T47D (cell line): ENCODE measurements around the gene YIPF7.

Experiments
- DNase-seq, 2 experiments: peaks; one replicate each; pipeline versions ENCODE4 v3.0.0 to v3.0.0-alpha.2; 2011 to 2012; ENCODE audit warnings: low read depth in 1 of 2, low spot score in 1 of 2
- JUND ChIP-seq: IDR thresholded peaks from 2 replicates; pipeline ENCODE4 v1.6.1; 2012; ENCODE audit warnings: low read depth
- in situ Hi-C: cut with HindIII; loops from 2 replicates; pipeline ENCODE4 v1.10.0; 2016; ENCODE audit warnings: low sequenced_read_pairs, low pct_unique_long_range_greater_than_20kb

YIPF7 gene

DNA sequence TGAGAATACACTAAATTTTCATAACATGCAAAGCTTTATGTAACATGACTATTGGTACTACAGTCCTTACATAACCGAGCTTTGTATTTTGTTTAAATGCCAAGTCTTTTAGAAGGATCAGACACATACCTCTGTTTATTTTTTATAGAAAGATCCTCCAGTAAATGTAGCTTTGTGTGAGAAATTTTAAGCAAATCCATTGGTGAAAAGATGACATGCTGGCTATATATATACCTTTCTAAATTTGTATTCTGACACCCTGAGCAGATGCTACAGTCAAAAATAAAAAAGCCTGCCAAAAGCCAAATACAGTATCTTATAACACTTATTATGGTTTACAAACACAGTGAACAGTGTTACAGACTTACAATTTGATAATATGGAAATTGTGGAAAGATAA is at the start of gene YIPF7:
TSS of gene YIPF7 (minus strand) at position 201 of the 400 bp plus-strand sequence. CDS start 1,525 bp downstream, outside the sequence.
- TF ChIP-seq JUND: no peak
- in situ Hi-C loops: no loop called here
- no peak for DNase-seq

DNA sequence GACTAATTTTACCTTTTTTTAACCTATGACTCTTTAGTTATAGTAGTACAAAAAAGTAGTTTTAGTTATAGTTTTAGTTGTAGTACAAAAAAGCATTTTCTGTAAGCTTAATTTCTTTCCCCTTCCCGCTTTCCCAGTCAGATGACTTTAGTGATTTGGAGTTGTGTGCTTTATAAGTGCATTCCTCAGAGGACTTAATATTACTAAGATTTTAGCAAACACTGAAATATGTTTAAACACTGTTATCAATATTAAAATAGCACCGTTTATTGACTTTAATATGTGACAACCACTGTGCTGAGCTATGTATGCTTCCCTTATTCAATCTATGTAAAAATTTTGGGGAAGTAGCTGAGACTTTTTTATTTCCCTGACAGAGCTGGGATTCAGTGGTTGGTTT is 49.6 kb upstream of the YIPF7 start:
- no peak for TF ChIP-seq JUND
- no peak for DNase-seq
- in situ Hi-C loops: no loop called here

DNA sequence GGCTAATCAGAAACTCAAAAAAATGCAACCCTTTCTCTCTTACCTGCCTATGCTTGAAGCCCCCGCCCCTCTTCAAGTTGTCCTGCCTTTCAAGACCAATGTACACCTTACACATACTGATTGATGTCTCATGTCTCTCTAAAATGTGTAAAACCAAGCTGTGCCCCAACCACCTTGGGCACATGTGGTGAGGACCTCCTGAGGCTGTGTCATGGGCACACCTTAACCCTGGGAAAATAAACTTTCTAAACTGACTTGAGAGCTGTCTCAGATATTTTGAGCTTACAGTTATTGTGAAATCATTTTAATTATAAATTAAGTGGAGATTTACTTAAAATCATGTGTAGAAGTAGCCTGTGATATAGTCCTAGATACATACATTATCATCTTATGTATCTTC is 49.0 kb upstream of the YIPF7 start:
- TF ChIP-seq JUND: no peak
- no peak for DNase-seq
- in situ Hi-C loops: no loop called here

DNA sequence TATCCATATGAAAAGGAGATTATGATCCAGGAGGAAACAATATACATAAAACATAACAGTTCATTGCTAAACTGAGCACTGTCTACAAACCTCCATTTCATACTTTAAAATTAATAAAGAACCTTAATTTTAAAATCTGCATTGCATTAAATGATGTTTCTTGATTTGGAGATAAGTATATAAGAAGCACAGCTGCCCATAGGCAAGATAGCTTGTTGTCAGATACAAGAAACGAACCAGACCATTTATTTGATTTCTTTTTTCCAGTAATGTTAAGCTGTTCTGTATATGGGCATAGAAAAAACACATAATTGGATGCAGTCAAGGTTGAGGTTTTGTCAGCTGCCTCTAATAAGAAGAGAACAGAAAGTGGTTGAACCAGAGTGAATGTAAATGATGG is 33.2 kb upstream of the YIPF7 start:
- no peak for DNase-seq
- TF ChIP-seq JUND: no peak
- in situ Hi-C loops: no loop called here

DNA sequence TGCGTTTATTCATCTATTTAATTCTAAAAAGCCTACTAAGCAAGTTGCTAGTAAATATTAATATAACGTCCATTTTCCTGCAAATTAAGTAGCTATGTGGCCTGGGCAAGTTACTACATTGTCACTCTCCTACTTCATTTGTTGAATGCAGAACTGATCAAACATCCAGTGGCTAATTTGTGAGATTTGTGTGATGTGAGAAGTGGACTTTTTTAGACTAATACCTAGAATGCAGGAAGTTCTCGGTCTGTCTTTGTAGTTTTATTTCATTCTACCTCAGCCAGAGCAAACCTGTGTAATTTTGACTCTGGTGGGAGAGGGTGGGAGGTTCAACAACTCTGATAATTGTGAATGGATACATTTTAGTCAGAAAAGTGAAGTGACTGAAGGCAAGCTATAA is 27.6 kb upstream of the YIPF7 start:
- peak in 1 of 2 experiments; percentile 1 for DNase-seq
- in situ Hi-C loops: no loop called here
- TF ChIP-seq JUND: no peak

DNA sequence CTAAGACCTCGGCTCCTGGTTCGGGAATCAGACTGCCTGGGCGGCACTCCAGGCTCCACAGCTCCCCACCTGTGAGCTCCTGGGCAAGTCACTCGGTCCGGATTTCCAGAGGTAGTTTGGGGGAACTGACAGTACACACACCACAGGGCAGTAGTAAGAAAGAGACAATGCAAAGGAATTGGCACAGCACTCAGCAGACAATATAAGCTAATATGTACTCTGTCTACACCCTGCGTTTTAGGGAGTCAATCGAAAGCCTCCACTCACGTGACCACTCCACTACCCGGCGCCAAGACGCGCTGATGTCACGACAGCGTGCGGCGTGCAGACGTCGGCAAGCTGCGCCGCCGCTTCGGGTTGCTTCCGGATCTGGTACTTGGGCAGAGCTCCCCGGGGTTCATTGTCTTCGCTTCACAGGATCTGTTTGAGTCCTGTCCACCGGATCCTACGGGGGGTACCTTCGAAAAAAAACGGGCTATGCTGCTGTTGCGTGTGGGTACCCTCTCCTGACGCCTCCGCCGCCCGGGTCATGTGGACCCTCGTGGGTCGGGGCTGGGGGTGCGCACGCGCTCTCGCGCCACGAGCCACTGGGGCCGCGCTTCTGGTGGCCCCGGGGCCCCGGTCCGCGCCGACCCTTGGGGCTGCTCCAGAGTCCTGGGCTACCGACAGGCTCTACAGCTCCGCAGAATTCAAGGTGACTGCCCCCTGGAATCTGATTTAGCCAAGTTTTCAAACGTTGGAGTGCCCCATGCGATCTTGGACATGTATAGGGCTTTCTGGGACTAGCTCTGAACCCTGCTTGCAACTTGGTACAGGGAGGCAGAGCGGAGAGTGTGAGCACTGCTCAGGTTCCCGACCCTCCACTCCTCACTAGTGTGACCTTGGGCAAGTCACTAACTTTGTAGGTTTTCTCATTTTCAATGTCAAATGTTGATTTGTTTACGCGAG is 26.9 kb upstream of the YIPF7 start, which contains the start of gene GUF1:
TSS of gene GUF1 (plus strand) at position 327 of the 948 bp plus-strand sequence. CDS start at position 530, 203 bp downstream.
- peak; percentile 77 to 91 for DNase-seq
- TF ChIP-seq JUND: no peak
- in situ Hi-C loops: no loop called here

DNA sequence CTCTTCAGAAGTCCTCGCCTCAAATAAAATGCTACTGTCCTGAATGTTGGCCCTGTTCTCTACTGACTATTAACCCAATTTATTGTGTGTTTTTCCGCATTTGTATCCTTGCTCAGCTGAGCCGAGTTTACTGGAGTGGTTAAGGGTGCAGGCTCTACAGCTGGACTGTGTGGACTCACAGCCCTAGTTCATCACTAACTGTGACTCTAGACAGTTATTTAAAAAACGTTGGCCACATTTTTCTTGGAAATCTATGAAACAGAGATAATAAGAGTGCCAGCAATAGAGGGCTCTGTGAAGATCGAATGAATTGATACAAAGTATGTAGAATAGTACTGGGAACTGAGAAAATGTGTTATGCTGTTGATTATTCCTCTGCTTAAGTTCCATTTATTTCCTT is 23.9 kb upstream of the YIPF7 start:
- TF ChIP-seq JUND: no peak
- no peak for DNase-seq
- in situ Hi-C loops: no loop called here

DNA sequence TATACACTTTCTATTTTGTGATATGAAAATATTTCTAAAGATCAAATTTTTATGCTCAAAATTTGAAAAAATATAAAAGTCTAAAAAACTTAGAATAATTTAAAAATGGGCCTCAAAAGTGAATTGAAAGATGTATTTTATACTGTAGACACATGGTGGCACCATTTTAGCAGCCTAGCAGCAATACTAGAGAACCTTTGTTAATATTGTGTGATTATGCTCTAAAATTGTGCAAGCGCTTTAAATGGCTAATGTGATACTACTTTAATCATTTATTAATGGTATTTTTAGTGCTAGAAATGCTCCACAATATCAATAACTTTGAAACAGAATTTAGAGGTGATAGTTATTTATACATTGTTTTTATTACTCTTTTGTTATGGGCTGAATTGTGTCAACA is 23.0 kb upstream of the YIPF7 start:
- TF ChIP-seq JUND: no peak
- in situ Hi-C loops: no loop called here
- no peak for DNase-seq

DNA sequence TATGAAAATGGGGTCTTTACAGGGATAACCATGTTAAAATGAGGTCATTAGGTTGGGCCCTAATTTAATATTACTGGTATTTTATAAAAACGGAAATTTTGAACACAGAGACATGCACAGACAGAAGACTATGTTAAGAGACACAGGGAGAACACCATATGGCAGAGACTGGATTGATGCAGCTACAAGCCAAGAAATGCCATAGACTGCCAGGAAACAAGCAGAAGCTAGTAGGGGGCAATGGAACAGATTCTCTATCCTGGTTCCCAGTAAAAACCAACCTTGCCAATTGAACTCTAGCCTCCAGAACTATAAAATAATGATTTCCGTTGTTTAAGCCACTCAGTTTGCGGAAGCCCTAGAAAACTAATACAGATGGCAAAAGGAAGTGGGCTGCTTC is 20.2 kb upstream of the YIPF7 start:
- no peak for TF ChIP-seq JUND
- no peak for DNase-seq
- in situ Hi-C loops: no loop called here

DNA sequence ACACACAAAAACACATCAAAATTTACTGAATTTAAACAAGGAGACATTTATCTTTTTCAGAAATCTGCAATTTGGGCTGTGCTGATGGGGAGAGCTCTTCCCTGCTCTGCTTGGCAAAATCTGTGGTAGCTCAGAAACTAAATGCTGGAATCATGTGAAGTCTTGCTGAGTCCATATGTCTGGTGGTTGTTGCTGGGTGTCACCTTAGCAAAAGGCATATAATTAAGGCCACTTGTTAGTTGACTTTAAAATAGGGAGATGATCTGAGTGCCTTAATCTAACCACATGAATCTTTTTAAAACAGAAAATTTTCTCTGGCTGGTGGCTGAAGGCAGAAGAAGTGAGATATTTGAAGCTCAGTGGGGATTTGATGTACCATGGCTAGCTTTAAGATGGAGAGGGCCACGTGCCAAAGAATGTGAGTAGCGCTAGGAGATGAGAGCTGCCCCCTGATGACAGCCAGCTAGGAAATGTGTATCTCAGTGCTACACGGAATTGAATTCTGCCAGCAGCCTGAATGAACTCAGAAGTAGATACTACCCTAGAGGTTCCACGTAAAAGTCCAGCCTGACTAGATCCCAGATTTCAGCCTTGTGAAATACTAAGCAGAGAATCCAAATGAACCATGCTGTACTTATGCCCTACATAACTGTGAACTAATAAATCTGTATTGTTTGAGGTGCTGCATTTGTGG is 19.2 kb upstream of the YIPF7 start:
- DNase-seq: no peak
- in situ Hi-C loops: no loop called here
- no peak for TF ChIP-seq JUND

DNA sequence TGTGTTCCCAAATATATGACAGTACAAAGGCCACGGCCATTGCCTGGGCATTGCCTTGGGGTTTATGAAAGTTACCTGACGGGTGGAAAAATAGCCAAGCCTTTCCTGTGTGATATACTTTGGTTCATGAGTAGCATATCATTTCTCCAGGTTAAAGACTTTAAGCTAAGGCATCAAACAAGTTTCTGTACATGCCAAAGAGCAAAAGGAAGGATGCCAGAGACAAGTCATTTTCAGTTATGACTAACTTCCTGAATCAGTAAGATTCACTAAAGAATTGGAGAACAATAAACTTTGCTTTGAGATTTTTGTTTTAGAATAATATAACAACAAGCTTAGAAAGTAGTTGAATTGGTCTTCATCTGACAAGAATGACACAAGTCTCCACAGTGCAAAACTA is 17.1 kb upstream of the YIPF7 start:
- in situ Hi-C loops: no loop called here
- TF ChIP-seq JUND: no peak
- no peak for DNase-seq

DNA sequence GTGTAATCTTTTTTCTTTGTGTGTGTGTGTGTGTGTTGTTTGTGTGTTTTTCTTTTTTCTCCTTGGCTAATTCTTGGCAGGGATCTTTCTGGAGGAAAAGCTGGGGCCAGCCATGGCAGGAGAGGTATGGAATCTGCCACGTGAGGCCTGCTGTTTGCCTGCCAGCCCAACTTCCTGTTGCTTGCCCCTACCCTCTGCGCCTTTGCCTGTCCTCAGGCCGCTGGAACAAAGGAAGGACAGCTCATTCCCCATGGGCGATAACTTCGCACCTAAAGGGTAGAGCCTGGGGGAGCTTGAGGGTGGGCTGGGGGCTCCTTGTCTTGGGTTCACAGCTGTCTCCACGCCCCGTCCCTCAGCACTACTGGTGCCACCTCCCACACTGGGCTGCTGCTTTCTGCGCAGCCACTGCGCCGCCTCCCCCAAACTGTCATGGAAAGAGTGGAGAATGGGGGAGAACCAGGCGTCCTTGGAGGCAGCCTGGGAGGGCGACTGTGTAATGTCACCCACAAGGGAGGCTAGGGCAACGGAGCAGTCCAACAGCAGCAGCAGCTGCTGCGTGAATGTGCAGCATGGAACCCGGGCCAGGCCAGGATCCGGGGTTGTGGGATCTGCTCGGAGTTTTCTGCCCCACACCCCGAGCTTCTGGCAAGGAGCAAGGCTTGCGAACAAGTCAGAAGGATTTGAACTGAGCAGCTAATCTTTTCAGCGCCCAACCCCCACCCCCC is 12.3 kb upstream of the YIPF7 start:
- TF ChIP-seq JUND: no peak
- in situ Hi-C loops: no loop called here

More for the DNA sequence above, 12.3 kb upstream of the YIPF7 start:
- no peak for DNase-seq
